Osteoblast (primary cell): ENCODE data around the gene KANSL1. TPM values are rescaled to one million over a fixed set of nuclear protein-coding genes. Genes with fewer than 3 reads are reported as not detected.

Experiments
- DNase-seq: peaks from one replicate; pipeline ENCODE4 v3.0.0; 2011; ENCODE audit warnings: low spot score, mixed read lengths; ENCODE audit not compliant: insufficient read length; ENCODE audit errors: missing footprints
- H2AFZ ChIP-seq: 2 replicates; pipeline ENCODE4 v1.6.0; 2011; ENCODE audit warnings: mild to moderate bottlenecking, low read length
- H3K27ac ChIP-seq: 2 replicates; pipeline ENCODE4 v1.5.1; 2011; ENCODE audit warnings: mild to moderate bottlenecking, low read depth, low read length, moderate library complexity
- H3K27me3 ChIP-seq: 2 replicates; pipeline ENCODE4 v1.6.0; 2012; ENCODE audit warnings: mild to moderate bottlenecking, control low read depth, inconsistent platforms, low read length, moderate library complexity; ENCODE audit not compliant: insufficient read depth
- H3K36me3 ChIP-seq: 2 replicates; pipeline ENCODE4 v1.5.1; 2011; ENCODE audit warnings: mild to moderate bottlenecking, low read length, control low read depth, moderate library complexity; ENCODE audit not compliant: insufficient read depth
- H3K4me1 ChIP-seq: 2 replicates; pipeline ENCODE4 v1.5.1; 2011; ENCODE audit warnings: mild to moderate bottlenecking, low read length, control low read depth, moderate library complexity; ENCODE audit not compliant: insufficient read depth
- H3K4me2 ChIP-seq: 2 replicates; pipeline ENCODE4 v1.6.0; 2011; ENCODE audit warnings: mild to moderate bottlenecking, low read length; ENCODE audit not compliant: insufficient read depth
- H3K4me3 ChIP-seq: fragments of 200-600 bp; sonication (generic); 3 replicates; pipeline ENCODE4 v1.5.1; 2012; ENCODE audit warnings: mild to moderate bottlenecking, low read length, inconsistent platforms; ENCODE audit not compliant: insufficient read depth
- H3K79me2 ChIP-seq: 2 replicates; pipeline ENCODE4 v1.6.0; 2012; ENCODE audit warnings: mild to moderate bottlenecking, low read length, control low read depth, inconsistent platforms; ENCODE audit not compliant: insufficient read depth
- H3K9me3 ChIP-seq: 2 replicates; pipeline ENCODE4 v1.5.1; 2011; ENCODE audit warnings: low read depth, low read length, control low read depth
- H4K20me1 ChIP-seq: 2 replicates; pipeline ENCODE4 v1.6.0; 2012; ENCODE audit warnings: mild to moderate bottlenecking, low read length, control low read depth; ENCODE audit not compliant: insufficient read depth
- CTCF ChIP-seq: IDR thresholded peaks from 2 replicates; pipeline ENCODE4 v1.5.1; 2011; ENCODE audit warnings: mild to moderate bottlenecking, low read depth, low read length, moderate library complexity; ENCODE audit errors: extremely low read depth
- total RNA-seq: library from RNA; depleted of rRNA; stranded (reverse); fragments of >200 nt; gene quantifications from 2 replicates; pipeline ENCODE4 v1.2.3, GENCODE V29; 2012

Gene KANSL1
- total RNA-seq, 1 donor, result 151 TPM

GRCh38 chr17:46013502-46014165 is 179.6 kb downstream of the KANSL1 start:
- peaks cover 7% of the 10 kb centered on the region for H3K4me1 ChIP-seq
- H2AFZ ChIP-seq, result no peak overlapping the region
- H3K9me3 ChIP-seq, result no peaks in the 10 kb centered on the region
- H4K20me1 ChIP-seq, result no peaks in the 10 kb centered on the region
- no peak overlapping the region for H3K27ac ChIP-seq
- TF ChIP-seq CTCF, result no peak
- peak; percentile 92 for DNase-seq
- H3K4me3 ChIP-seq, result no peak overlapping the region
- peaks cover 5% of the 10 kb centered on the region for H3K27me3 ChIP-seq
- no peaks in the 10 kb centered on the region for H3K36me3 ChIP-seq
- H3K4me2 ChIP-seq, result no peak overlapping the region
- H3K79me2 ChIP-seq, result no peaks in the 10 kb centered on the region

DNA sequence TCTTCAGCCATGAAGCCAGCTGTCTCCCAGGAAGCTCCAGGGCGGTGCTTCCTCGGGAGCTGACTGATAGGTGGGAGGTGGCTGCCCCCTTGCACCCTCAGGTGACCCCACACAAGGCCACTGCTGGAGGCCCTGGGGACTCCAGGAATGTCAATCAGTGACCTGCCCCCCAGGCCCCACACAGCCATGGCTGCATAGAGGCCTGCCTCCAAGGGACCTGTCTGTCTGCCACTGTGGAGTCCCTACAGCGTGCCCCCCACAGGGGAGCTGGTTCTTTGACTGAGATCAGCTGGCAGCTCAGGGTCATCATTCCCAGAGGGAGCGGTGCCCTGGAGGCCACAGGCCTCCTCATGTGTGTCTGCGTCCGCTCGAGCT is 180.1 kb downstream of the KANSL1 start:
- peaks cover 5% of the 10 kb centered on the region for H3K27me3 ChIP-seq
- no peak for TF ChIP-seq CTCF
- H3K27ac ChIP-seq, result no peak overlapping the region
- H3K4me3 ChIP-seq, result no peak overlapping the region
- no peaks in the 10 kb centered on the region for H3K79me2 ChIP-seq
- DNase-seq, result no peak
- no peaks in the 10 kb centered on the region for H3K36me3 ChIP-seq
- H4K20me1 ChIP-seq, result no peaks in the 10 kb centered on the region
- H3K4me1 ChIP-seq, result peaks cover 7% of the 10 kb centered on the region
- H2AFZ ChIP-seq, result no peak overlapping the region
- H3K9me3 ChIP-seq, result no peaks in the 10 kb centered on the region
- H3K4me2 ChIP-seq, result no peak overlapping the region

DNA sequence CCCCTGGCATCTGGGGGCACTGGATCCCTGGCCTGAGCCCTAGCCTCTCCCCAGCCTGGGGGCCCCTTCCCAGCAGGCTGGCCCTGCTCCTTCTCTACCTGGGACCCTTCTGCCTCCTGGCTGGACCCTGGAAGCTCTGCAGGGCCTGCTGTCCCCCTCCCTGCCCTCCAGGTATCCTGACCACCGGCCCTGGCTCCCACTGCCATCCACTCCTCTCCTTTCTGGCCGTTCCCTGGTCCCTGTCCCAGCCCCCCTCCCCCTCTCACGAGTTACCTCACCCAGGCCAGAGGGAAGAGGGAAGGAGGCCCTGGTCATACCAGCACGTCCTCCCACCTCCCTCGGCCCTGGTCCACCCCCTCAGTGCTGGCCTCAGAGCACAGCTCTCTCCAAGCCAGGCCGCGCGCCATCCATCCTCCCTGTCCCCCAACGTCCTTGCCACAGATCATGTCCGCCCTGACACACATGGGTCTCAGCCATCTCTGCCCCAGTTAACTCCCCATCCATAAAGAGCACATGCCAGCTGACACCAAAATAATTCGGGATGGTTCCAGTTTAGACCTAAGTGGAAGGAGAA is 180.6 kb downstream of the KANSL1 start:
- no peak for DNase-seq
- no peak overlapping the region for H3K27ac ChIP-seq
- no peak overlapping the region for H3K4me3 ChIP-seq
- no peak for TF ChIP-seq CTCF
- no peak overlapping the region for H3K4me2 ChIP-seq
- peaks cover 7% of the 10 kb centered on the region for H3K4me1 ChIP-seq
- H4K20me1 ChIP-seq, result no peaks in the 10 kb centered on the region
- no peak overlapping the region for H2AFZ ChIP-seq
- H3K27me3 ChIP-seq, result peaks cover 5% of the 10 kb centered on the region
- no peaks in the 10 kb centered on the region for H3K9me3 ChIP-seq
- no peaks in the 10 kb centered on the region for H3K79me2 ChIP-seq
- no peaks in the 10 kb centered on the region for H3K36me3 ChIP-seq

DNA sequence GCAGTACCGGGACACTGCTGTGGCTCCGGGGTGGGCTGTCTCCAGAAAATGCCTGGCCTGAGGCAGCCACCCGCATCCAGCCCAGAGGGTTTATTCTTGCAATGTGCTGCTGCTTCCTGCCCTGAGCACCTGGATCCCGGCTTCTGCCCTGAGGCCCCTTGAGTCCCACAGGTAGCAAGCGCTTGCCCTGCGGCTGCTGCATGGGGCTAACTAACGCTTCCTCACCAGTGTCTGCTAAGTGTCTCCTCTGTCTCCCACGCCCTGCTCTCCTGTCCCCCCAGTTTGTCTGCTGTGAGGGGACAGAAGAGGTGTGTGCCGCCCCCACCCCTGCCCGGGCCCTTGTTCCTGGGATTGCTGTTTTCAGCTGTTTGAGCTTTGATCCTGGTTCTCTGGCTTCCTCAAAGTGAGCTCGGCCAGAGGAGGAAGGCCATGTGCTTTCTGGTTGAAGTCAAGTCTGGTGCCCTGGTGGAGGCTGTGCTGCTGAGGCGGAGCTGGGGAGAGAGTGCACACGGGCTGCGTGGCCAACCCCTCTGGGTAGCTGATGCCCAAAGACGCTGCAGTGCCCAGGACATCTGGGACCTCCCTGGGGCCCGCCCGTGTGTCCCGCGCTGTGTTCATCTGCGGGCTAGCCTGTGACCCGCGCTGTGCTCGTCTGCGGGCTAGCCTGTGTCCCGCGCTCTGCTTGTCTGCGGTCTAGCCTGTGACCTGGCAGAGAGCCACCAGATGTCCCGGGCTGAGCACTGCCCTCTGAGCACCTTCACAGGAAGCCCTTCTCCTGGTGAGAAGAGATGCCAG is 181.3 kb downstream of the KANSL1 start:
- Histone ChIP-seq H2AFZ (no peak overlapping the region), H3K27ac (no peak overlapping the region), H4K20me1 (no peaks in the 10 kb centered on the region), H3K4me3 (no peak overlapping the region), H3K79me2 (no peaks in the 10 kb centered on the region), H3K36me3 (no peaks in the 10 kb centered on the region), H3K9me3 (no peaks in the 10 kb centered on the region), H3K4me1 (peaks cover 7% of the 10 kb centered on the region), H3K27me3 (peaks cover 5% of the 10 kb centered on the region), H3K4me2 (no peak overlapping the region)
- peak; percentile 36 for DNase-seq
- no peak for TF ChIP-seq CTCF
